ENCODE measurements around the gene CTAGE1.

Gene CTAGE1

GRCh38 chr18:22387787-22388186 lies 29.9 kb downstream of the CTAGE1 start:
- DNase-seq = no peak

GRCh38 chr18:22387364-22387763 lies 30.4 kb downstream of the CTAGE1 start:
- DNase-seq = no peak

GRCh38 chr18:22385718-22386117 lies 32.0 kb downstream of the CTAGE1 start:
- peak; percentile 33 for DNase-seq

GRCh38 chr18:22378672-22379282 lies 38.9 kb downstream of the CTAGE1 start:
- DNase-seq = peak; percentile 37

GRCh38 chr18:22377769-22378168 lies 39.9 kb downstream of the CTAGE1 start:
- no peak for DNase-seq

GRCh38 chr18:22370414-22370813 lies 47.3 kb downstream of the CTAGE1 start:
- DNase-seq = no peak

- no peak for DNase-seq
Measured at GRCh38 chr18:22368021-22368420, 49.7 kb downstream of the CTAGE1 start.

GRCh38 chr18:22367303-22367702 lies 50.4 kb downstream of the CTAGE1 start:
- DNase-seq = no peak

GRCh38 chr18:22363867-22364463 lies 53.8 kb downstream of the CTAGE1 start:
- DNase-seq = no peak
